ENCODE data around the gene RHOH.
"Not testable (repeated sequence)": the region's sequence is repeated elsewhere in the genome, so short reads cannot be mapped to it uniquely, and the experiment has no call there.

Gene RHOH

DNA sequence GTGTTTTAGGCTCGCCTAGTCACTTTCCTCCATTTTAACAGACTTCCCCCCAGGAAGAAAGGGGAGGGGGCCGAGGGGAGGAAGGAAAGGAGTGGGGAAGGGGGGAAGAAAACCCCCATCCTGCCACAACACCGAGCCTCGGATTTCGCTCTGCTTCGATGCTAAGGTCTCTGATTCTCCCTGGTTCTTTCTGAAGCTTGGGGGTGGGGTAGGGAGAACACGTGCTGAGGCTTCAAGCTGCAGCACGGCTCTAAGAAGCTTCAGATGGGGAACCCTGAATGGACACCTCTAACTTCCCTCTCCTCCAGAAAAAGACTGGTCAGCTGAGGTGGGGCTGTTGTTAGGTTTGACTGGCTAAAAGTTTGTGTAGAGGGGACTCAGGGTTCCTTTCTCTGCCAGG is 61.8 kb downstream of the RHOH start:
- no peak for DNase-seq (ENCODE audit: low read depth in 2 of 2)

DNA sequence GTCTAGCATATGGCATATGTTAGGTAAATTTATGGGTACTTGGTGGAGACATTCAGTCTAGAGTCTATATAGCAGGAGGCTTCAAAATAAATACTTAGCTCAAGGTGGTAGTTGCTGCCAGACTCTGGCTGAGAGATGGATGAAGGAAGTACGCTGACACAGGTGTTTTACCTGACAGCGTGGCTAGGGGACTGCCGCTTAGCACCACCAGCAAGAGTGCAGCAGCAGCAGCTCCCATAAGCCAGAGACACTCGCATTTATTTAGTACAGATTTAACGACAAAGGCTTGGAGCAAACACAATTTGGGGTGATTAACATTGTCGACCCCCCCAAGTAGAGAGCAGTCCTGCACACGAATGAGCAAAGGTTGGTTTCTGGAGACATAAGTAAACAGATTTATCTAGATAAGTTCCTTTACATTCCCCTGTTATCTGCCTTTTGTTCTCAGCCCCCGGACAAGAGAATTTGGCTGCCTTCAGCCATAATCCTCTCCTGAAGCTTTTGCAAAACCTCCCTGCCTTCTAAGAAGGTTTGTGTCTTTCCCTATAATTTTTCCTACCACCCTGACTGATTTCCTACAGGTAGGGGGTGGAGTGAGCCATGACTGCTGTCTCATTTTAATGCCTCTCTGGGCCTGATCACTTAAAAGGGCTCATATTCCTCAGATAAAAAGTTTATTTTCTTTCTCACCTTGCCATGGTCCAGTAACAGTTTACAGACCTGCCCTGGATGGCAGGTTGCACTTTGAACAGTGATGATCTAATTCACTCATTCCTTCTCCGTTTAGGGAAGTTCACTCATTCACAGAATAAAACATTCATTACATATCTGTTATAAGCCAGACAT is 64.6 kb downstream of the RHOH start:
- no peak for DNase-seq (ENCODE audit: low read depth in 2 of 2)

DNA sequence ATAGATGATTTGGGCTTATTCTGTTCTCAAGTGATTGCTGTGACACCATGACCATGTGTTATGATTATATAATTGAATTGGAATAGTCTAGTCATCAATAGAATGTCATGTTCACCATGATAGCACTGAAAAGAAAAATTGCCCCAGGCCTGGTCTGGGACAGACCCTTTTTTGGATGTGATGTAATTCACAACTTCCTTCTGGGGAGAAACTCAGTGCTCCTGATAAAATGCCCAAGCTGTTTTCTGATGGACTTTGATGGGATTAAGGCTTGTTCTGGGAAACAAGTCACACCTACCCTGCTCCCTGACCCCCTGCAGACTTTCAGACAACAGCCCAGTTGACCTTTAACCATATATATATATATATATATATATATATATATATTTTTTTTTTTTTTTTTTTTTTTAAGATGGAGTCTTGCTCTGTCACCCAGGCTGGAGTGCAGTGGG is 65.3 kb downstream of the RHOH start:
- DNase-seq (ENCODE audit: low read depth in 2 of 2) = no peak

DNA sequence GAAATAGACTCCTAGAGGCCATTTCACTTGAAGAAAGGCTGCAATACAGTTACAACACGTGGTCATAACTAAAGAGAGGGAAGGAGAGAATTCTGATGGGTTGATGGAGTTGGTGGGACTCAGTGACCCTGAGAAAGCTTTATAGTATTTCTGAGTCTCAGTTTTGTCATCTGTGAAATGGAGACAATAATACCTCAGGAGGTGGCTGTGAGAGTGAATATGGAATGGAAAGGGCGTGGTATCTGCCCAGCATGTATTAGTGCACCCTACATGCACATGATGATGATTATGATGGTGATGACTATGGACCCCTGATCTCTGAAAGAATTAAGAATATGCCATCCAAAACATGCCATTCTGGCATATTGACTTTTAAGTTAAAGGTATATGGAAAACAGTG is 66.0 kb downstream of the RHOH start:
- DNase-seq (ENCODE audit: low read depth in 2 of 2) = no peak

GRCh38 chr4:40264497-40264896 is 67.7 kb downstream of the RHOH start:
- DNase-seq (ENCODE audit: low read depth in 2 of 2) = no peak

- no peak for DNase-seq (ENCODE audit: low read depth in 2 of 2)
These were observed 68.4 kb downstream of the RHOH start for GRCh38 chr4:40264995-40265909.

GRCh38 chr4:40265910-40266274 is 69.1 kb downstream of the RHOH start:
- no peak for DNase-seq (ENCODE audit: low read depth in 2 of 2)

GRCh38 chr4:40269133-40269532 is 72.3 kb downstream of the RHOH start:
- no peak for DNase-seq (ENCODE audit: low read depth in 2 of 2)

DNA sequence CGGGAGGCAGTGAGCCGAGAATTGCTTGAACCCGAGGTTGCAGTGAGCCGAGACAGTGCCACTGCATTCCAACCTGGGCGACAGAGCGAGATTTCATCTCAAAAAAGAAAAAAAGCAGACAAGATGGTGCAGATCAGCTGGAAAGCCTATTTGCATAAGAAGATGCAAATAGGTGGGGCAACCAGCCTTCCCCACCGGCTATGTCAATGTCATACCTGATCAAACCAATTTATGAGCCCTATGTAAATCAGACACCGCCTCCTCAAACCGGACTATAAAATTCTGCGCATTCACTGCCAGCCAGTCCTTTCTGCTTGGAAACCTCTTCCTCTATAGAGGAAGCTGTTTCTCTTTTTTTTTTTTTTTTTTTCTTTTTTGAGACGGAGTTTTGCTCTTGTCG is 73.8 kb downstream of the RHOH start:
- no peak for DNase-seq (ENCODE audit: low read depth in 2 of 2)

DNA sequence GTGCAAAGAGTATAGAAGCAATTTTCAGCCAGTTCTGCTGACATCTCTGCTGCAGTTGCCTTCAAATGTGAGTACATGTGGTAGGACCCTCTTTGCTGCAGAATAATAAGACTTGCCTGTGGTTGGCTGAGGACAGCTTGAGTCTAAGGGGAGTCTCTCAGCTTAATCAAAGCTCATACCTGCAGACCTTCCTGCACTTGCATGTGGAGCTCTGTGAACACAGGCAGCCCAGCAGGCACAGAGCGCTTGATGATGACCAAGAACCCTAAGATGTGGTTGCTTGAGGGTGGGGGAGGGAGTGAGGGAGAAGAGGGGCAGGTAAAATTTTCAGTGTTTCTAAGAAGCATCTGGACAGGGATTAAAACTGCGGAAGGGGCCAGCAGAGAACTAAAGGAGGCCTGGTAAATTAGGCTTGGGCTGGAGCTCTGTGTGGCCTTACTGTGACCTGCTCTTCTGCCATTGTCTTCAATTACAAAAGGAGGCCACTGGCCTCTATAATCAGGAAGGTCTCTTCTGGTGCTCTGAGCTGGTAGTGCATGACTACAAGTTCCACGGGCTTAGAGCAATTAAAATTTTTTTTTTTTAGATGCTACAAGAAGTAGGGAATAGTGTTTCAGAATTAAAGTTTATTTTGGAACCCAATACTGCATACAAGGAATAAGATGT is 78.4 kb downstream of the RHOH start:
- no peak for DNase-seq (ENCODE audit: low read depth in 2 of 2)

GRCh38 chr4:40276546-40276945 is 79.7 kb downstream of the RHOH start:
- no peak for DNase-seq (ENCODE audit: low read depth in 2 of 2)

DNA sequence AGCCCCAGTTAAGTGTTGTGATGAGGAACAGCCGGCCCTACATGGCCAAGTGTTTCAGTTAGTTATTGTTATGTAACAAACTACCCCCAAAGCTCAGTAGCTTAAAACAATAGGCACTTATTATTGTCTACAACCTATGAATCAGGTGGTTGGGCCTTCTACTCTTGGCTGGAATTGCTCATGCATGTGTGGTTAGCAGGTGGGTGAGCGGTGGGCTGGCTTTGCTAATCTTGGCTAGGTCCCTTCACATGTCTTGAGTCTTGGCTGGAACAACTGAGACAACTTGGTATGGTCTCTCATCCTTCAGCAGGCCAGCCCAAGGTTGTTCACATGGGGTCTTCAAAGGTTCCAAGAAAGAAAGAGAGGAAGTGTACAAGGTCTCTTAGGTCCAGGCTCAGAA is 83.8 kb downstream of the RHOH start:
- DNase-seq (ENCODE audit: low read depth in 2 of 2) = peak in 1 of 2 donors; percentile 50

- no peak for DNase-seq (ENCODE audit: low read depth in 2 of 2)
These were observed 84.3 kb downstream of the RHOH start for GRCh38 chr4:40281099-40281498.

DNA sequence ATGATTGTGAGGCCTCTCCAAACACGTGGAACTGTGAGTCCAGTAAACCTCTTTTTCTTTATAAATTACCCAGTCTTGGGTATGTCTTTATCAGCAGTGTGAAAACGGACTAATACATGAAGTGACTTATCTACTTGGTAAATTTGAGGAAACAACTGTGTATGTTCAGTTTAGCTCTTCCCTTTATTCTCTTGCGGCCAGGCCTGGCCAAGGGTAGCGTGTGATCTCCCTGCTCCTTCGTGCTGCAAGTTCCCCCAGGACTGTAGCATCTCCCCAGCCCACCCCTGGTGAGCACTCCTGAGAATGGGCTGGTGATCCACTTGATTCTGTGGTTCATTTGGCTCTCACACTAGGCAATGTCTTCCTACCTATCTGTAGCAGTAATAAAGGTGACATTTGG is 85.1 kb downstream of the RHOH start:
- DNase-seq (ENCODE audit: low read depth in 2 of 2) = no peak

DNA sequence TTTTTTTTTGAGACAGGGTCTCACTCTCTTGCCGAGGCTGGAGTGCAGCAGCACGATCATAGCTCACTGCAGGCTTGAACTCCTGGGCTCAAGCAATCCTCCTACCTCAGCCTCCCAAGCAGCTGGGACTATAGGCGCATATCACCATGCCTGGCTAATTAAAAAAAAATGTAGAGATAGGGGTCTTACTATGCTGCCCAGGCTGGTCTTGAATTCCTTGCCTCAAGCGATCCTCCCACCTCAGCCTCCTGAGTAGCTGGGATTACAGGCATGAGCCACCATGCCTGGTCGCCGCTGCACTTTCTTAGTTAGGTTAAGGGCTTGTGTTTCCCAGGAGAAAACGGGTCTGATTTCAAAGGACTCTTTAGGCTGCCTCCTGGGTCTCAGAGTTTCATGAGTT is 86.0 kb downstream of the RHOH start:
- not testable (repeated sequence) for DNase-seq (ENCODE audit: low read depth in 2 of 2)

GRCh38 chr4:40283413-40283812 is 86.6 kb downstream of the RHOH start:
- peak in 1 of 2 donors; percentile 35 for DNase-seq (ENCODE audit: low read depth in 2 of 2)

DNA sequence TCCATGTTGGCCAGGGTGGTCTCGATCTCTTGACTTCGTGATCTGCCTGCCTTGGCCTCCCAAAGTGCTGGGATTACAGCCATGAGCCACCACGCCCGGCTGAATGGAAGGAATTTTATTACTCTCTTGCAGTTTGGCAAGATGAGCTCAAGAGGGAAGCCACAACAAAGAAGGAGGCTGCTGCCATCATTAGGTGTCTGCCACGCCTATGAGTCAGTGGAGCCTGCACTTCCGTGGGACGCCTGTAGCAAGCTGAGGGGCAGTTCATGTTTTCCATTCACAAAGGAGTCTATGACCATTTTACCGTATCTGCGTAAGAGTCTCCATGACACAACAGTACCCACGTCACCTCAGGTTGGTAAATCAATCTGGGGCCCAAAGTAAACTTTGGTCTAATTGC is 87.1 kb downstream of the RHOH start:
- peak; percentile 67 to 87 for DNase-seq (ENCODE audit: low read depth in 2 of 2)

DNA sequence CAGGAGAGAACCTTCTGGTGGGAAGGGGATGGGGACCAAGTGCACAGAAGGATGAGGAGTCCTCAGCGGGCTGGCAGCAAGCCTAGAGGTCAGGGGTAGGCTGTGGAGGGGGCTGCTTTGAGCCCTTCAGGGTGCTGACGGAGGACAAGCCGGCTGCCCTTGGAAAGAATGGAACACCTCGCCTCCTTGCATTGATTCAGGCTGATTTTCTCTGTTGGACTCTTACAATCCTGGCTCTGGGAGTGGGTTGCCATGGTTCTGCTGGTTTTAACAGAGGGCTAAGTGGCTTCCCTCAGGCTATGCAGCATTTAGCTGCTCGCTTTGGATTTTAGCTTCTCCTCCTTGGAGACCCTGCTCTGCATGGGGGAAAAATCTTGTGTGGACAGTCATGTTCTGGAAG is 88.9 kb downstream of the RHOH start:
- DNase-seq (ENCODE audit: low read depth in 2 of 2) = no peak

GRCh38 chr4:40288566-40288965 is 91.7 kb downstream of the RHOH start:
- DNase-seq (ENCODE audit: low read depth in 2 of 2) = no peak

- no peak for DNase-seq (ENCODE audit: low read depth in 2 of 2)
These were observed 92.7 kb downstream of the RHOH start for GRCh38 chr4:40289366-40290188.

DNA sequence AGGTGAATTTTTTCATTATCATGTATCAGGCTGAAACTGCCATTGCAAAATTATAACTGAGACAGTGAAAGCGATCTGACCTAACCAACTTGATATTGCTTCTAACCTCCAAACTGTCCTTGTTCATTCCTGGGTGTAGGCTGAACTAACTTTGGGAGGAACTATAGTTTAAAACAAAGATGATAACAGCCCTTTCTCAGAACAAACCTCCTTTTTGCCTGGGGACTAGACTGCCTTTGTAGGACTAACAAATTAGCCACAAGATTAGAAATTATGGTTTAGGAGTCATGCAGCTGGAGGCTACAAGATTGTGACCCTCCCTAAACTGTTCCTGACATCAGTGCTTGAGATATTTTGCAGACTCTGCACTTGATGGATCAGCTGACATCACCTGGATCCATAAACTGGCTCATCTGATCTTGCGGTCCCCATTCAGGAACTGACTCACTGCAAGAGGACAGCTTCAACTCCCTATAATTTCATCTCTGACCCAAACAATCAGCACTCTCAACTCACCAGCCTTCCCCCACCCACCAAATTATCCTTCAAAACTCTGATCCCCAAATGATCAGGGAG is 93.9 kb downstream of the RHOH start:
- not testable (repeated sequence) for DNase-seq (ENCODE audit: low read depth in 2 of 2)
